Effector CD4-positive, alpha-beta T cell (primary cell): Measurements from ENCODE around the gene MT4. TPM values are rescaled to one million over a fixed set of nuclear protein-coding genes. Genes with fewer than 3 reads are reported as not detected.

Experiments used
- DNase-seq: peaks from one replicate; pipeline ENCODE4 v3.0.0-alpha.2; 2020
- total RNA-seq: gene quantifications from one replicate; lab custom pipeline; 2026; lab: John Stamatoyannopoulos, UW

The MT4 gene
- not detected for total RNA-seq

- no peak for DNase-seq
These were observed at the start of gene MT4 for GRCh38 chr16:56564793-56565477. Gene MT4, plus strand, starts transcription at chr16:56565073. Its CDS starts 56 bp downstream, at chr16:56565129.

- no peak for DNase-seq
These were observed 49.2 kb upstream of the MT4 start for GRCh38 chr16:56515665-56516064.

DNA sequence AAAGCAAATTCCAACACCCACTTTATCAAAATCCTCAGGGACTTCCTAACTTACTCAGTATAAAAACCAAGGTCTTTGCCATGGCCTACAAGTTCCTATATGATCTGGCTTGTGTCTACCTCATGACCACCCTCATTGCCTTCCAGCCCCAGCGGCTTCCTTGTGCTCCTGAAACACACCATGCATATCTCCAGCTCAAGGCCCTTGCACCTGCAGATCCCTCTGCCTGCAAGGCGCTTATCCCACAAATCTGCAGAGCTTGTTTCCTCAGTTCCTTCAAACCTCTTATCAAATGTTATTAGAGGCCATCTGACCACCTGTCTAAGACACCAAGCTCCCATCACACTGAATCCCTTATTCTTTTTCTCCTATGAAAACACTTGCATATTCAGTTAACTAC is 47.7 kb upstream of the MT4 start:
- no peak for DNase-seq

DNA sequence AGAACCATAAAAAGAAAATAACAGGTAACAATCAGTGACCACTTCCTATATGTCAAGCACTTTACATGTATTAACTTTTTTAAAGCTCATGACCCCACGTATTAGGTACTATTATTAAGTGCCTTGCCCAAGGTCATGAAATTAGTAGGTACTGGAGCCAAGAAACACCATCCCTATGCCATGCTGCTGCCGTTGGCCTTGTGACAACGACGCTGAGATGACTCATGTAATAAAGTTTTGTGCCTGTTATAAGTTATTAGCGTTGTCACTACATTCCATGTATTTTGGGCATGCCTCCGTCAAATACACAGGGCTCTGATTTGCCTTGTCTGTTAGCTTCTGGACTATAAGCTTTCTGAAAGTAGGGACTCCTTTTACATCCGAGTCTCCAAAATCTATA is 46.4 kb upstream of the MT4 start:
- DNase-seq, result no peak

DNA sequence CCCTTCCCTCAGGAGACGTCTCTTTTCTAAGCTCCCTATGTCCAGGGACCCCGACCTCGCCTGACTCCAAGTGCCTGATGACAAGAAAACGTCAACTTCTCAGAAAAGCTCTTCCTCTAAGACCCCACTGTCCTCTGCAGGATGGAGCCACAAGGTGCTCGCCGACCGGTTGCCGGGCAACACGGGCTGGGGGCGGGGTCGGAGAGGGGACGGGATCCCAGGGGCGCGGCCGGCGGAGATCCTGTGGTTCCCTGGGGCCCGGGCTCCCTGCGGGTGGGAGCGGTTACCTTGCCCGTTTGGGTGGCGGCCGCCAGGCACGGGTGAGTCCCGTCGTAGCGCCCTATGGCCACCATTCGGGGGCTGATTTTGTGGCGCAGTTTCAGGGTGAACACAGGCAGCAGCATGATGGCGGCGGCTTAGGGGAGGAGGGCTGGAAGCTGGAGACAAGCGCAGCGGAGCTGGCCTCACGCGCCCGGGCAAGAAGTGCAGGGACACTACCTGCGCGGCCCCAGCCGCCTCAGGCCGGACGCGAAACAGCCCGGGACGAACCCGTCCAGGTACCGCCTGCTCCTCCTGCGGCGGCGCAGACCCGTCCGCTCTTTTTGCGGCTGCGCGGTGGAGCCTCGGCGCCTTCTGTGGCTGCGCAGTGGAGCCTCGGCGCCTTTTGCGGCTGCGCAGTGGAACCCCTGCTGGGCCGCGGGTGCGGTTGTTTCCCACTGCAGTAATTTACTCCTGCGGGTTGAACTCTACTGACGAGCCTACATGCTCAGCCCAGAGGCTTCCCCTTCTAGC is 45.2 kb upstream of the MT4 start, which contains the start of gene BBS2:
BBS2 (minus strand) TSS at position 566 of the 792 bp plus-strand sequence; CDS start at position 404, 162 bp downstream.
- DNase-seq, result peak; percentile 84

- no peak for DNase-seq
These were observed 44.7 kb upstream of the MT4 start for GRCh38 chr16:56520251-56520577.

DNA sequence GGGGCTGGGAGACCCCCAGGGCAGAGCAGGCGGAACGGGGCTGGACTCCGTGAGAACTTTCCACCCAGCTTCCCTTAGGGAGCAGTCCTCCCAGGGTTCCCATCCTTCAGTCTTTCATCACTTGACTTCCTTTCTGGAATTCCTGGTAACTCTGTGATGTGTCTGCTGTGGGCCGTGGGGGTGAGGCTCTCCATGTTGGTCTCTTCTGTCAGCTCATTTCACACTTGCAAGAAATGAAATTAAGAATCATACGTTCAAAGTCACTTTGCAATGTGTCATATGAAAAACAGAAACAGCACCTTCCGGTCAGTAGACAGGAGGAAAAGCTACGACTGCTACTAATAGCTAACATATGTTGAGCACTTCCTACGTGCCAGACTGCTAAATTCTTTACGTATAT is 39.6 kb upstream of the MT4 start:
- DNase-seq, result no peak

GRCh38 chr16:56530872-56531271 is 34.0 kb upstream of the MT4 start:
- no peak for DNase-seq

DNA sequence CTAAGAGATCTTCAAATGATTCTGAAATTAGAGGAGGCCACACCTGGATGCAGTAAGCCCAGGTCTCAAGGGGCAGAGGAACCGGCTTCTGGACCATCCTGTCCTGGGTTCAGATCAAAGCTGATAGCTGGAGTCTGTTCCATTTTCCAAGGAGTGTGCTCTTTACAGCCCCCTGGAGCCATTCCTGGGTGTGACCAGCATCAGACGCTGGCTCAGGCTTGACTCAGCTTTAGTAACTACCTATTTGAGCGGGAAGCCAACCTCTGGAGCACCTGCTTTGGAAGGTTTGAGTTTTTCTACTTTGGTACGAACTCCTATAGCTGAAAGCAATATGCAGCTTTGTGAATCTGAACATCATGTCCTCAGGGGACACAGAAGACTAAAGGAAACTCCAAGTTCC is 32.2 kb upstream of the MT4 start:
- DNase-seq, result no peak

DNA sequence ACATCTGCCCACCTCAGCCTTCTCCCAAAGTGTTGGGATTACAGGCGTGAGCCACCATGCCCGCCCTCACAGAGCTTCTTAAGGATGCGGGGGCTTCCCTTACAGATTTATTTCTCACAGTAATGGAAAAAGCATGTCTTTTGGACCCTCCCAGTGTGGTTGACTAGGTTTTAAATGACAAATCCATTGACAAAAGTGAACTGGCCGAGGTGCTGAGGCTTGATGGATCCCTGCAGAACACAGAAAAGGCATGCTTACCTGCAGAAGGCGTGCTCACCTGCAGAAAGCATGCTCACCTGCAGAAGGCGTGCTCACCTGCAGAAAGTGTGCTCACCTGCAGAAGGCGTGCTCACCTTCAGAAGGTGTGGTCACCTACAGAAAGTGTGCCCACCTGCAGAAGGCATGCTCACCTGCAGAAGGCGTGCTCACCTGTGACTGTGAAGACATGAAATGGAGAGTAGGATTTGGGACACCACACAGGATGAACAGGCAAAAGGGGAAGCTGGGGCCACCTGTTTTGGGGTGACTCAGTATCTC is 30.0 kb upstream of the MT4 start:
- DNase-seq, result no peak

- DNase-seq, result no peak
These were observed 26.5 kb upstream of the MT4 start for GRCh38 chr16:56538331-56538730.

DNA sequence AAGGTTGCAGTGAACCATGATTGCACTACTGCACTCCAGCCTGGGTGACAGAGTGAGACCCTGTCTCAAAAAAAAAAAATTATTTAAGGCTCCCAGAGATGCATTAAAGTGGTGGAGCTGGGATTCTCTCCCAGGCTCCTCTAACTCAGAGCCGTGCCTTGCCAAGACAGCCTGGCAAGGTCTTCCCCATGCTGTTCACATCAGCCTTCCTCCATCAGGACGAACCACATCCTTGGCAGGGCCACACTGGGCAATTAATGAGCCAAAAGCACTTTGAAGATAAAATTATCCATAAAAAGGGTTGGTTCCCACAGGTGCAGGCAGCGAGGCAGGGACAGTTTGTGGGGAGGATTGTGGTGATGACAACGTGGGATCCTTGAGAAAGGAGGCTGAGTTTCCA is 25.2 kb upstream of the MT4 start:
- DNase-seq, result no peak

- no peak for DNase-seq
These were observed 22.8 kb upstream of the MT4 start for GRCh38 chr16:56542039-56542438.

GRCh38 chr16:56547120-56547948 is 17.5 kb upstream of the MT4 start:
- DNase-seq, result no peak

DNA sequence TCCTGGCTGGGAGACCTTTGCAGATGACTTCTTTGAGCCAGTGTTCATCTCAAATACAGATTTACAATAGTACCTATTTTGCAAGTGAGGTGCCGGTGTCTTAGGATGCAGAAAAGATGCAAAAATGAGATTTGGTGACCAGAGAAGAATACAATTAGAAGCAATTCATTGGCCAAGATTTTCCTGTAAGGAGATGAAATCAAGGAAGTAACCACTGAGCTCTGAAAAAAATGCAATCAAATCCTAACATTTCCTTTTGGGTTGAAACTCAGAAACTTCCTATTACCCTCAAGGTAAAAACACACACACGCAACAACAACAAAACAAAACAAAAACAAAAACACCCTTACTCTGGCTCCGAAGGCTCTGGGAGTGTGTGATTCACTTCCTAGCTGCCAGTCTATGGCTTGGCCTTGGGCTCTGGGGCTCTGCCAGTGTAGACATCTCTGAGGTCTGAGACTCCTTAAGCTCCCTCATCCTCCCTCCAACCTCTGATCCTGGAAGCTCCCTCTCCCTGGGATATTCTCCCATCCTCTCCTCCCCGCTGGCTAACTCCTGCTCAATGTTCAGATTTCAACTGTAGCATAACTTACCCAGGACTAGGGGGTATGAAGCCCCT is 16.8 kb upstream of the MT4 start:
- no peak for DNase-seq

DNA sequence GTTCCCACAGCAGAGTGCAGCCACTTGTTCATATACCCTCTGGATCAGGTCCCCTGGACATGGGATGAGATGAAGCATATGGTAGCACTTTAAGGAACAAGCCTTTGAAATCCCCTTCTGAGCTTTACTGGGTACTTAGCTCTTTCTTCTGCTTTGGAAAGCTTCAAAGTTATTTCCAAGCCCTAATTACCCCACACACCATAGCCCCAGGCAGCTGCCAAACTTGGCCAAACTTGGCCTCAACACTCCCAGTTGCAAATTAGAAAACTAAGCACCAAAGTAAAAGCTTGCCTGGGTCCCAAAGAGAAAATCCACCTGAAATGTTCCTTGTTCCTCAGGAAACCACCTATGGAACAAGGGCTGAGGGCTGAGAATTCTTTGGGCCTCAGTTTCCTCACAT is 15.7 kb upstream of the MT4 start:
- no peak for DNase-seq

DNA sequence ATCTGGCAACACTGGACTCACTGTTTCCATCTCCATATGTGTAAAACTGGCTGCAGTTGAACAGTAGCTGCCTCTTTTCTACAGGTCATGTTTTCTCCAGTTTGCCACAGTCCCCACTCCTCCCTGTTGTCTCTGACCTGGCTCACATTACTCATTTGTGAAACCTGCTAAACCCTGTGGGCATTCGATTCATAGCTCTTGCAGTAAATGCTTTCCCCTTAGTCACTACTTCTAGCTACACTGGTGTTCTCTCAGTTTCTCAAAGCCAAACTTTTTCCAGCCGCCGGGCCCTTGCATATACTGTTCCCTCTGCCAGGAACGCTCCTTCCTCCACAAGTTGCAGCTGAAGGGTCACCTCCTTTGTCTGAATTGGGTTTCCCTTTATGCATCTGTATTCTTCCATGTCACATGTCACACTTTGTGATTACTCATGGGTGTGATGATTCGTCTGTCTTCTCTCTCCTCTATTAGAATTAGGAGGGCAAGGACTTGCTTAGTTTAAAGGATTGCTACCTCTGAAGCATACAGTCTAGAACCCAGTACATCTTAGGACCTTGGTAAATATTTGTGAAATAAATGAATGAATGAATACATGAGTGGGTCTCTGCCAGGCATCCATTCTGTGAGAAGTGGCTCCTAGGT is 15.0 kb upstream of the MT4 start:
- DNase-seq, result no peak

DNA sequence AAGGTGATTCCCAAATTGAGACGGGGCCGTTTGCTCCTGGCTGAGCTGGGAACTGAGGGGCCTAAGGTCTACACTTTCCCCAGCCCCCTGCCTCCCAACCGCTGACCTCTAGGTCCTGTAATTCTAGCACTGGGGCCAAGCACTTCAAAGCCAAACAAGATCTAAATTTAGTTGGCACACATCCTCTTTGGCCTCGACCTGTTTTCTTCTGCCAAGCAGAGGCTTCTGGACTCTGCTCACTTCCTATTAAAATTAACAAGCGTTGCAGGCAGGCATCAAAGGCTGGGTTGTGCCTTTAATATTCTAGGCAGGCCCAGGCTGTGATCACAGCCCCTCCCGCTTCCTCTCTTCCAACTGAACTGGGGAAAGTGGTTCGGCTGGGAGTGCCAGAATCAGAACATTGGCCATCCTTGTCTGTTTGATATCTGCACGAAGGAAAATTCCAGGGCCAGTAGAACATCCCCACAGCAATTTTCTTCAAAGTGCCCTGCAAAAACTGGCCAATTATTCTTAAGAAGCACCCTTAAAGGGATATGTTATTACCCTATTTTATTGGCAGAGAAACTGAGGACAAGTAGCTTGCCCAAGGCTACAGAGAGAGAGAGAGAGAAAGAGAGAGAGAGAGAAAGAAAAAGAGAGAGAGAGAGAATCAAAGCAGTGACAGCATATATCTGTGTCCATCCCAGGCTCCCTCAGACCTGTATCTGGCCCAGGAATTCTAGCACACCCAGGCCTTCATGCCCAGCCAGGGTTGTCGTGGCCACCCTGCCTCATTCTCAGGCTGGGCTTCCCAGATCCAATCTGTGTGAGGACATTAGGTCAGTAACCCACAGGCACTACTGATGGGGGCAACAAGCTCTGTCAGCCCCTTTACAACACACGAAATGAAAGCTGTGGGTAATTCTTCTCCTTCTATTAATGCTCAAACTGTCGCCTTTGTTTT is 12.8 kb upstream of the MT4 start:
- no peak for DNase-seq

DNA sequence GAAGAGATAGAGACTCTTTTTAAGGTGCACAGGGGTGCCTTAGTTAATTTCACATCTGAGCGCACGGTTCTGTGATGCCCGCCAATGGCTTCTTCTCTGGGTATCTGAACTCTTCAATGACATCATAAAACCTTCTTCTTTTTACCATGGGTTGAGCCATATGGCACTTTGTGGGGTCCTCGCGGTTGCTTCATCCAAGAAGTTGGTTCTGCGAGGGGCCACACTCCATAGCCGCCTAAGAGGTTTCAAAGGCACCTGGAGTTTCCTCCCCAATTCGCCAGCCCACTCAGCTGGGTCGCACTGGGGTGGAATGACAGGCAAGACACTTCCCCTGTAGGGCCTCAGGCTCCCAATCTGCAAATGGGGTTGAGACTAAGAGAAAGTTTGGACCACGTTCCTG is 10.4 kb upstream of the MT4 start:
- DNase-seq, result no peak

GRCh38 chr16:56558024-56558747 is 6.7 kb upstream of the MT4 start:
- DNase-seq, result no peak
